B cell (primary cell): ENCODE measurements around the gene DKC1. TPM values are rescaled to one million over a fixed set of nuclear protein-coding genes. Genes with fewer than 3 reads are reported as not detected.

Experiments used
- ATAC-seq: fragments of 200-7000 bp; cut with Tn5 transposase; one replicate; pipeline ENCODE4 v1.10.0; 2021; ENCODE audit warnings: low read depth, mild to moderate bottlenecking, moderate number of reproducible peaks, moderate library complexity
- CTCF ChIA-PET: fragments of 350-600 bp; sonication (Branson Sonifier 250); formaldehyde crosslinking; loops from one replicate; lab custom pipeline; 2021; ENCODE audit warnings: antibody characterized with exemption, inconsistent platforms; lab: Charles Lee
- POLR2A ChIA-PET: fragments of 350-600 bp; sonication (Branson Sonifier 250); formaldehyde crosslinking; loops from one replicate; lab custom pipeline; 2021; ENCODE audit warnings: antibody characterized with exemption; lab: Charles Lee
- DNase-seq: peaks from one replicate; pipeline ENCODE4 v3.0.0; 2013
- H2AFZ ChIP-seq: 2 replicates; pipeline ENCODE4 v1.6.1; 2012; ENCODE audit warnings: mild to moderate bottlenecking, low read depth, low read length; ENCODE audit not compliant: insufficient read depth, poor library complexity, severe bottlenecking
- H3K27ac ChIP-seq, 2 donors: 1 replicate in 1 of 2; 2 replicates in 1 of 2; pipeline ENCODE4 v1.5.1; 2012 to 2013; ENCODE audit warnings: low read length in 2 of 2, mild to moderate bottlenecking in 2 of 2, moderate library complexity in 1 of 2
- H3K27me3 ChIP-seq, 4 experiments: fragments of 200-600 bp in 1 of 4; sonication (generic) in 1 of 4; replicated peaks in 1 of 4; 1 replicate in 2 of 4; 2 replicates in 2 of 4; pipeline versions ENCODE4 v1.6.1 to v1.7.0; 2013 to 2016; ENCODE audit warnings: low read length in 3 of 4, mild to moderate bottlenecking in 2 of 4, mixed read lengths in 1 of 4, moderate library complexity in 1 of 4; ENCODE audit not compliant: insufficient read depth in 4 of 4, control insufficient read depth in 3 of 4; ENCODE audit errors: control extremely low read depth in 1 of 4
- H3K36me3 ChIP-seq, 2 experiments: replicated peaks in 1 of 2; 1 replicate in 1 of 2; 2 replicates in 1 of 2; pipeline versions ENCODE4 v1.6.1 to v1.7.1; 2013; ENCODE audit warnings: low read length in 1 of 2; ENCODE audit not compliant: insufficient read depth in 2 of 2, control insufficient read depth in 1 of 2; ENCODE audit errors: control extremely low read depth in 1 of 2, extremely low read depth in 1 of 2
- H3K4me1 ChIP-seq, 2 donors: fragments of 200-600 bp in 1 of 2; sonication (generic) in 1 of 2; 1 replicate in 1 of 2; 2 replicates in 1 of 2; pipeline versions ENCODE4 v1.5.1 to v1.6.1; 2013 to 2017; ENCODE audit warnings: low read length in 2 of 2; ENCODE audit not compliant: control insufficient read depth in 2 of 2, insufficient read depth in 2 of 2
- H3K4me2 ChIP-seq: replicated peaks from 2 replicates; pipeline ENCODE3; 2012; ENCODE audit warnings: mild to moderate bottlenecking, low read depth, low read length; ENCODE audit not compliant: poor library complexity, severe bottlenecking
- H3K4me3 ChIP-seq, 5 experiments: fragments of 200-600 bp in 1 of 5; sonication (generic) in 1 of 5; 1 replicate in 3 of 5; 2 replicates in 2 of 5; pipeline versions ENCODE4 v1.5.1 to v1.7.0; 2011 to 2016; ENCODE audit warnings: low read length in 4 of 5, mild to moderate bottlenecking in 4 of 5, low read depth in 2 of 5, control low read depth in 1 of 5, moderate library complexity in 1 of 5; ENCODE audit not compliant: insufficient read depth in 1 of 5; ENCODE audit errors: control extremely low read depth in 1 of 5, extremely low read depth in 1 of 5
- H3K79me2 ChIP-seq: fragments of 200-600 bp; sonication (generic); one replicate; pipeline ENCODE4 v1.6.0; 2016; ENCODE audit warnings: low read length; ENCODE audit not compliant: control insufficient read depth, insufficient read depth
- H3K9ac ChIP-seq: fragments of 200-600 bp; sonication (generic); 2 replicates; pipeline ENCODE4 v1.6.1; 2017; ENCODE audit warnings: mild to moderate bottlenecking, low read length, moderate library complexity
- H3K9me3 ChIP-seq, 3 donors: one replicate each; pipeline versions ENCODE4 v1.6.1 to v1.7.1; 2013; ENCODE audit warnings: low read length in 2 of 3; ENCODE audit not compliant: control insufficient read depth in 2 of 3, insufficient read depth in 1 of 3; ENCODE audit errors: control extremely low read depth in 1 of 3
- H4K20me1 ChIP-seq: 2 replicates; pipeline ENCODE4 v1.6.0; 2012; ENCODE audit warnings: mild to moderate bottlenecking, low read length; ENCODE audit not compliant: insufficient read depth, control insufficient read depth, poor library complexity, severe bottlenecking
- H3K27ac Mint-ChIP-seq: one replicate; pipeline ENCODE4 v1.8.0; 2021; ENCODE audit warnings: mixed read lengths
- H3K27me3 Mint-ChIP-seq: one replicate; pipeline ENCODE4 v1.8.0; 2021; ENCODE audit warnings: mixed read lengths
- H3K4me1 Mint-ChIP-seq: one replicate; pipeline ENCODE4 v1.8.0; 2021; ENCODE audit warnings: mixed read lengths
- H3K4me3 Mint-ChIP-seq: one replicate; pipeline ENCODE4 v1.8.0; 2021; ENCODE audit warnings: mixed read lengths
- H3K9me3 Mint-ChIP-seq: one replicate; pipeline ENCODE4 v1.8.0; 2022; ENCODE audit warnings: mixed read lengths; ENCODE audit not compliant: insufficient read depth
- EZH2 ChIP-seq: IDR thresholded peaks from 2 replicates; pipeline ENCODE4 v1.6.1; 2012; ENCODE audit warnings: borderline replicate concordance, low read depth, mild to moderate bottlenecking, moderate library complexity, low read length; ENCODE audit not compliant: insufficient read depth, poor library complexity, severe bottlenecking
- WGBS: methylation state at CpG from one replicate; pipeline ENCODE4 v1.1.5; 2013; ENCODE audit warnings: missing lambda C conversion rate; ENCODE audit not compliant: insufficient coverage; 5-methylcytosine and 5-hydroxymethylcytosine counted together
- intact Hi-C: fragments of 100-400 bp; cut with micrococcal nuclease; formaldehyde crosslinking; loops from one replicate; pipeline ENCODE4 v1.10.0; 2022
- polyA plus RNA-seq: library from polyadenylated mRNA; depleted of rRNA; stranded (reverse); fragments of >200 nt; gene quantifications from 2 replicates; pipeline ENCODE4 v1.2.3, GENCODE V29; 2012
- total RNA-seq, 2 donors: library from RNA; stranded (reverse); fragments of 120-200 nt in 1 of 2; gene quantifications; 1 replicate in 1 of 2; 2 replicates in 1 of 2; pipeline versions ENCODE4 v1.2.3 to v1.2.4, GENCODE V29; 2013 to 2022
- TF ChIP-seq, protein P1 (sequence below): fragments of 200-600 bp; IDR thresholded peaks from one replicate; pipeline ENCODE4 v1.8.0; 2022; ENCODE audit warnings: antibody characterized with exemption, mild to moderate bottlenecking

Gene DKC1
- total and polyA plus RNA-seq, 2 donors (not counting 1 experiment from before 2014, with no cell fraction given), result 18.8 to 73.5 TPM

DNA sequence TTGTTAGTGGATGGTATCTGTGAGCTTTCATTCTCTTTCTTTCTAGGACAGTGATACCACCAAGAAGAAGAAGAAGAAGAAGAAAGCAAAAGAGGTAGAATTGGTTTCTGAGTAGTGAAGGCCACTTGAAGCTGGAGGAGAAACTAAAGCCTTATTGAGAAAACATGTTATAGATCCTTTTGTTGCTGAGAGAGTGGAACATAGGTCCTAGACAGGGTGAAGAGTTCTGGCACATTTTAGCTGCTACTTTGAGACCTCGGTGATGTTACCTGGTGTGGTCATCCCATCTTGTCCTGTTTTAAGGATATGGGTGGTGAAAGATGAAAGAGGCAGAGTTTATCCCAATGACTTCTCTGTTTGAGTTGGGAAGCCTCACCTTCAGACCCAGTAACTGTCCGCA lies 14.1 kb downstream of the DKC1 start:
- H3K4me2 ChIP-seq, result no peak overlapping the region
- H3K4me3 ChIP-seq, result no peak overlapping the region
- no peak overlapping the region for H3K27ac Mint-ChIP-seq
- H3K79me2 ChIP-seq, result no peaks in the 10 kb centered on the region
- CTCF ChIA-PET, result no interaction called here
- intact Hi-C loops, result no loop called here
- H3K4me1 ChIP-seq, result no peaks in the 10 kb centered on the region
- no peak overlapping the region for H3K4me3 Mint-ChIP-seq
- no peak for DNase-seq
- TF ChIP-seq, protein P1, sequence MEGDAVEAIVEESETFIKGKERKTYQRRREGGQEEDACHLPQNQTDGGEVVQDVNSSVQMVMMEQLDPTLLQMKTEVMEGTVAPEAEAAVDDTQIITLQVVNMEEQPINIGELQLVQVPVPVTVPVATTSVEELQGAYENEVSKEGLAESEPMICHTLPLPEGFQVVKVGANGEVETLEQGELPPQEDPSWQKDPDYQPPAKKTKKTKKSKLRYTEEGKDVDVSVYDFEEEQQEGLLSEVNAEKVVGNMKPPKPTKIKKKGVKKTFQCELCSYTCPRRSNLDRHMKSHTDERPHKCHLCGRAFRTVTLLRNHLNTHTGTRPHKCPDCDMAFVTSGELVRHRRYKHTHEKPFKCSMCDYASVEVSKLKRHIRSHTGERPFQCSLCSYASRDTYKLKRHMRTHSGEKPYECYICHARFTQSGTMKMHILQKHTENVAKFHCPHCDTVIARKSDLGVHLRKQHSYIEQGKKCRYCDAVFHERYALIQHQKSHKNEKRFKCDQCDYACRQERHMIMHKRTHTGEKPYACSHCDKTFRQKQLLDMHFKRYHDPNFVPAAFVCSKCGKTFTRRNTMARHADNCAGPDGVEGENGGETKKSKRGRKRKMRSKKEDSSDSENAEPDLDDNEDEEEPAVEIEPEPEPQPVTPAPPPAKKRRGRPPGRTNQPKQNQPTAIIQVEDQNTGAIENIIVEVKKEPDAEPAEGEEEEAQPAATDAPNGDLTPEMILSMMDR, result no peak
- no peak for TF ChIP-seq EZH2
- no peak for ATAC-seq
- no peaks in the 10 kb centered on the region for H3K27me3 Mint-ChIP-seq
- no peak overlapping the region for H3K9ac ChIP-seq
- H2AFZ ChIP-seq, result no peak overlapping the region
- H4K20me1 ChIP-seq, result no peaks in the 10 kb centered on the region
- H3K9me3 ChIP-seq, result no peaks in the 10 kb centered on the region
- H3K27me3 ChIP-seq, result no peaks in the 10 kb centered on the region
- POLR2A ChIA-PET, result no interaction called here
- WGBS, result no CpG with 5 or more reads among the region's 2 CpGs
- H3K27ac ChIP-seq, result no peak overlapping the region
- no peaks in the 10 kb centered on the region for H3K9me3 Mint-ChIP-seq
- H3K36me3 ChIP-seq, result peaks cover 0 to 50% of the 10 kb centered on the region in 2 experiments
- H3K4me1 Mint-ChIP-seq, result no peaks in the 10 kb centered on the region

DNA sequence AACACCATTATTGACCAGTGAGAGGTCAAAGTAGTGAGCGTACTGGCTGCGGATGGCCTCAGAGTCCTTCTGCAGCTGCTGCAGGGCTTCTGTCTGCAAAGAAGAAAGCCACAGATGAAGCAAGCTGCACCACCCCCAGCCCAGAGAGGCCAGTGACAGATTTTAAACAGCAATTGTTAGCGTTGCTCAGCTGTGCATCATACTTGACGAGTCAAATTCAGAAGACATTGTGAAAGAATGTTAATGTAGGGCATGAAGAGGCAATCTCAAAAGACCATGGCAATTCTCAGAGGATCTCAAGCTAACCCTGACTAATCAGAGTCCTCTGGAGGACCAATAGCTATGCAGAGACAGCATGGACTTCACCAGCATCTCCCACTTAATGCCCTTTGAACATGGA lies 16.6 kb downstream of the DKC1 start:
- POLR2A ChIA-PET, result no interaction called here
- Histone ChIP-seq H3K36me3 (peaks cover 0 to 35% of the 10 kb centered on the region in 2 experiments), H3K9ac (no peak overlapping the region), H3K79me2 (no peaks in the 10 kb centered on the region), H3K27ac (no peak overlapping the region), H3K4me2 (no peak overlapping the region), H3K9me3 (no peaks in the 10 kb centered on the region), H3K4me3 (no peak overlapping the region), H4K20me1 (no peaks in the 10 kb centered on the region), H2AFZ (no peak overlapping the region), H3K4me1 (peaks cover 0 to 5% of the 10 kb centered on the region in 2 donors), H3K27me3 (no peaks in the 10 kb centered on the region)
- DNase-seq, result no peak
- TF ChIP-seq, protein P1, result no peak
- no peak for TF ChIP-seq EZH2
- no peak overlapping the region for H3K27ac Mint-ChIP-seq
- WGBS, result 100% methylated on average over 1 of the region's 4 CpGs
- no peak for ATAC-seq
- H3K27me3 Mint-ChIP-seq, result no peaks in the 10 kb centered on the region
- intact Hi-C loops, result no loop called here
- no peak overlapping the region for H3K4me3 Mint-ChIP-seq
- peaks cover 9% of the 10 kb centered on the region for H3K4me1 Mint-ChIP-seq
- no peaks in the 10 kb centered on the region for H3K9me3 Mint-ChIP-seq
- CTCF ChIA-PET, result no interaction called here
